NK-92 (cell line): ENCODE data around the gene CLCN1.

Experiments used
- DNase-seq: peaks from one replicate; lab custom pipeline; 2025; ENCODE audit not compliant: unreplicated experiment; lab: John Stamatoyannopoulos, UW

CLCN1 gene

GRCh38 chr7:143362131-143363015, 46.5 kb downstream of the CLCN1 start, which contains the start of gene FAM131B:
TSS of gene FAM131B (minus strand) at chr7:143362713. CDS start at chr7:143362603, 110 bp downstream.
- DNase-seq = no peak

GRCh38 chr7:143363016-143363937, 47.4 kb downstream of the CLCN1 start:
- no peak for DNase-seq

GRCh38 chr7:143367972-143368371, 52.1 kb downstream of the CLCN1 start:
- DNase-seq = no peak

- DNase-seq = no peak
These were observed 52.5 kb downstream of the CLCN1 start for GRCh38 chr7:143368387-143368786.

GRCh38 chr7:143369678-143370651, 54.1 kb downstream of the CLCN1 start:
- DNase-seq = no peak

- DNase-seq = no peak
These were observed 56.2 kb downstream of the CLCN1 start for GRCh38 chr7:143372070-143372469.

DNA sequence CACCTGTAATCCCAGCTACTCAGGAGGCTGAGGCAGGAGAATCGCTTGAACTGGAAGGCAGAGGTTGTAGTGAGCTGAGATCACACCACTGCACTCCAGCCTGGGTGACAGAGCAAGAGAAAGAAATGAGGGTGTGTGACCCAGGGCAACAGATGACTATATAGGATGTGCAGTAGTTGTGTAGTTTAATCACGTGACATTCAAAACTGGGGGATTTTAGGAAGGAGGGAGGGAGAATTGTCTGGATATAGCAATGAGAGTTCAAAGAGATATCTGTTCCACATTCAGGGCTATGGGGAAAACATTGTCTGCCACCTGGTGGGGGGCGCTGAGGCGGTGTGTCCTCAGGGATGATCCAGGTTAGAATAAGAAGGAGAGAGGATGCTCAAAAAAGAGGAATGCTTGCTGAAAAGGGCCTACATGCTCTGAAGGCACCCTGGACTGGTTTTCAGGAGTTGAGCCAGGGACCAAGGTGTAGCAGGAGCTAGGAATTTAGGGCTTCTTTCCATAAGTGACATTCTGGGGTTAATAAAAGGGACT, 57.4 kb downstream of the CLCN1 start:
- DNase-seq = no peak

DNA sequence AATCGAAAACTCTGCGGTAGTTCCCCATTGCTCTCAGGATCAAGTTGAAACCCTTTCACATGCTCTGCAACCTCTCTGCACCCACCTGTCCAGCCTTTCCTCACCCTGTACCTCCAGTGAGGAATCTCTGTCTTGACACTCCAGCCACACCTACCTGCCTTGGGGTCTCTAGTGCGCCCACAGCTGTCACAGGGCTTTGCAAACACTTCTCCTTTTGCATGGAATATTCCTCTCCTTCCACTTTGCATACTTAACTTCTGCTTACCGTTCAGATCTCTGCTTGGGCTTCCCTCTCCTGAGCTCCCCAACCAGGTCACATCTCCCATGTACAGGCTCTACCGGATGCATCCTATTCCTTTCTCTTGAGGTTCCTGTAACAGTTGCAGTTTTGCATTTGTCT, 58.6 kb downstream of the CLCN1 start:
- DNase-seq = no peak

DNA sequence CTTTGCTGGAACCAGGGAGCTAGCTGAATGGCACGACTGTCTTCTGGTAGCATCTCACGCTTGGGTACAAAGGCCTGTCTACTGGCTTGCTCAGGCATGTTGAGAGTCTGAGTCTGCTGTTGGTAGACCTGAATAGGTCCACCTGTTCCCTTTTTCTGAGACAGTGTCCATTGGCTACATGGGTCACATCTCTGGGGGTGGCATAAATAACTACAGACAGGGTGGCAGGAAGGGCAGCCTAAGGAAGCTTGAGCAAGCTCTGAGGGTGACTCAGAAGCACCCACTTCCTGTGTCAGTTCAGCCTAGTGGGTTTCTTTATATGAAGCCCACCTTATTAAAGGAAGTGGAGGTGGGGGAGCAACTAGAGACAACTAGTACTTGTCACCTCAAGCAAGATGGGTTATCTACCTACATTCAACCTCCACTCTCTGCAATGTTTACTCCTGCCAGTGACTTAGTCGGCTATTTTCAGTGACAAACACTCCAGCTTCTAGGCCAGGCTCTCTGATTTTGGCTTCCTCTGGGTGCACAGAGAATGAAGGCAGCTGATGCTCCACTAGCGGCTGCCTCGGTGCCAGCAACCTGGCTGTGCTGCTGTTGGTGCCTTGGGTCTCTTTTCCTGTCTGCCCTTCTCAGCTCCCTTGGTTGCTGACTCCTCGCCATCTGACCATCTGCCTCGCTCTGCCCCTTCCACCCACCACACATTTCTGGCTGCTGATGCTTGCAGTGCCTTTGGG, 59.6 kb downstream of the CLCN1 start:
- no peak for DNase-seq

DNA sequence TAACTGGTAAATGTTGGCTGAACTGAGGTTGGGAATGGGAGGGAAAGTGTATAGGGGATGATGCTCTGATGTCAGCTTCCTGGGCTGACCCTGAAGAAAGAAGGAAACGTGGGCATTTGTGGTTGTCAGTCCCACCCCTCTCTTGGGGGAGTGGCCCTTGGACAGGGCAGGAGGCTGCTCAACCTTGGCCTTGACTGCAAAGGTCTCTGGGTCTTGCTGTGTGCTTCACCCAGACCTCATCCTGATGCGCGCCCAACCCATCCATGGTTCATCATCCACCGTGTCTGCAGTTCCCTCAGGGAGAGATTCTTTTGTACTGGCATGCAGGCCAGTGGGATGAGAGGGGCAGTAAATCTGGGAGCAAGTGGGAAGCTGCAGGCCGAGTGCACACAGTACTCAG, 60.5 kb downstream of the CLCN1 start:
- no peak for DNase-seq

- DNase-seq = peak; percentile 9
These were observed 63.8 kb downstream of the CLCN1 start for GRCh38 chr7:143379611-143380259.

DNA sequence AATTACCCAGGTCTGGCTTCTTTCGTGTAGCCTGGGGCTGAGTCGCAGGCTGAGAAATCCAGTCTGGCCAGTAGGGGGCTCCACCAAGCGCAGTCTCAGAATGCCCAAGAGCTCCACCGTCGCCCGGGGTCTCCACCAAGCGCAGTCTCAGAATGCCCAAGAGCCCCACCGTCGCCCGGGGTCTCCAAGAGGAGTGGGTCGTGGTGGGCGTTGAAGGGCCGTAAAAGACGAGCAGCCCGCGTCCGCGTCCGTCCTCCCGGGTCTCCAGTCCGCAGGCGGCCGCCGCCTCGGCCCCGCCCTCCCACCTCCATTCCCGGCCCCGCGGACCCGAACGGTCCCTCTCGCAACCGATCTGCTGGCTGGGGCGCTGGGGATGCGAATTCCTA, 64.3 kb downstream of the CLCN1 start:
- peak; percentile 21 for DNase-seq

DNA sequence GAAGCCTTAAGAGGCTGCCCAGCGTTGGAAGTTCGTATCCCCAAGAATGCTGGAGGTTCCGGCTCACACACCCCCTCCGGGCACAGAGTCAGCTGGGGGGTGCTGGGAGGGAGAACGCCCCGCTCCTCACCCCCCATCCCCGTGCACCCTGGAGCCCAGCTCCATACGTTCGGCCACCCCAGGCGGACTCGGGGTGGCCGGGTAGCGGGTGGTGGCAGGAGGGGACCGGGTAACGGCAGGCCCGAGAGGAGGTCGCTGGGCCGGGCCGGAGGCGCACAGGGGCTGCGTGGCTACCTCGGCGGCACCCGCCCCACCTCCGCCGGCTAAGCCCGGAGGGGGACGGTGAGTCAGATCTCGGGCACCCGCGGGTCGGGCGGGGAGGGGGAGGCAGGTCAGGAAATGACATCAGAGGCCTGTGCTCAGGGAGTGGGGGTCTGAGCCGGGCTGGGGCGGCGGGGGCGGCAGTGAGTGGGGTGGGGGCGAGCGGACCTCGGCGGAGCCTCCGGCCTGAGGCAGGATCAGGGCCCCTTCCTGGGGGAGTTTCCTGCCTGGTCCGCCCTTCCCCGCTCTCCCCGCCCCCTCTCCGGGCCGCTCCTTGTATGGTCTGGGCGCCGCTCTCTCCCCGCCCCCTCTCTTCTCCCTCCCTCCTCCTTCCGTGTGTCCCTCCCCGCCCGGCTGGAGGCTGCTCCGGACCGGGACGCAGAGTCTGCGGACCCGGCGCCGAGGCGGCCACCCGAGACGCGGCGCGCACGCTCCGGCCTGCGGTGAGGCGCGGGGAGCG, 64.9 kb downstream of the CLCN1 start, which contains the start of gene ZYX:
Gene ZYX, plus strand, starts transcription at position 700 of the 781 bp plus-strand sequence. CDS start 227 bp downstream, outside the sequence.
- peak; percentile 54 for DNase-seq

DNA sequence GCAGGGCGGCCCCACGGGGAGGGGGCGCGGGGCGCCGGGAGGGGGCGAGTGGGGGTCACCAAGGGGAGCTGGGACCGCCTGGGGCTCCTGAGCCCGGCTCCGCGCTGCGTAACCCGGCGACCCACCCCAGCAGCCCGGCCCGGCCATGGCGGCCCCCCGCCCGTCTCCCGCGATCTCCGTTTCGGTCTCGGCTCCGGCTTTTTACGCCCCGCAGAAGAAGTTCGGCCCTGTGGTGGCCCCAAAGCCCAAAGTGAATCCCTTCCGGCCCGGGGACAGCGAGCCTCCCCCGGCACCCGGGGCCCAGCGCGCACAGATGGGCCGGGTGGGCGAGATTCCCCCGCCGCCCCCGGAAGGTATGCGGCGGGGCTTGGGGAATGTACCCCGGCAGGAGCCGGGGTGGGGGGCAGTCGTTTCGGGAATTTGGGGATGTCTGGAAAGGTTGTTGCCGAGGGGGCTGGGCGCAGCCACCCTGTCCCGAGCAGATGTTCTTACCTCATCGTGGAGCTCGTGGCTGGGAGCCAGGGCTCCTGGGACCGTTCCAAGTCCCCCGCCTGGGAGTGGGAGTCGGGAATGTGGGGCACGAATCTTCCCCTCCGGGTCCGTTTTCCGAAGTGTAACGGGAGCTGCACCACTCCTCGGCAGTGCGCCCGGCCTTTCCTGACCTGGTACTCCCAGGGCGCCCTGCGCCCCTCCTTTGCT, 65.7 kb downstream of the CLCN1 start:
- no peak for DNase-seq

- DNase-seq = no peak
These were observed 66.3 kb downstream of the CLCN1 start for GRCh38 chr7:143382126-143382790.

GRCh38 chr7:143382791-143383641, 67.1 kb downstream of the CLCN1 start:
- no peak for DNase-seq
